Brain pericyte (primary cell): ENCODE results near the gene OR6C76.
"Not testable (repeated sequence)": the region's sequence is repeated elsewhere in the genome, so short reads cannot be mapped to it uniquely, and the experiment has no call there.

Experiments
- DNase-seq: peaks from one replicate; pipeline ENCODE4 v3.0.0-alpha.2; 2012; ENCODE audit warnings: low read depth, low spot score

The OR6C76 gene

GRCh38 chr12:55425954-55426353, at the start of gene OR6C76:
Gene OR6C76 (plus strand): TSS chr12:55426254. CDS start chr12:55426254, 0 bp downstream.
- no peak for DNase-seq

GRCh38 chr12:55385891-55386290, 40.2 kb upstream of the OR6C76 start:
- DNase-seq = no peak

- DNase-seq = no peak
Measured at GRCh38 chr12:55392032-55392795, 33.8 kb upstream of the OR6C76 start.

GRCh38 chr12:55396326-55396725, 29.7 kb upstream of the OR6C76 start:
- no peak for DNase-seq

- DNase-seq = no peak
Measured at GRCh38 chr12:55400229-55400628, 25.8 kb upstream of the OR6C76 start, which contains the start of gene OR6C65. Gene OR6C65 (plus strand): TSS chr12:55400529. CDS start chr12:55400529, 0 bp downstream.

GRCh38 chr12:55407866-55408265, 18.2 kb upstream of the OR6C76 start:
- DNase-seq = no peak

GRCh38 chr12:55409133-55409532, 16.9 kb upstream of the OR6C76 start:
- not testable (repeated sequence) for DNase-seq

- not testable (repeated sequence) for DNase-seq
Measured at GRCh38 chr12:55412138-55412537, 13.9 kb upstream of the OR6C76 start.

GRCh38 chr12:55413498-55414388, 12.3 kb upstream of the OR6C76 start:
- DNase-seq = not testable (repeated sequence)

- not testable (repeated sequence) for DNase-seq
Measured at GRCh38 chr12:55414396-55414823, 11.6 kb upstream of the OR6C76 start.

- not testable (repeated sequence) for DNase-seq
Measured at GRCh38 chr12:55414889-55415288, 11.2 kb upstream of the OR6C76 start.

- DNase-seq = no peak
Measured at GRCh38 chr12:55416961-55417360, 9.1 kb upstream of the OR6C76 start.

- DNase-seq = no peak
Measured at GRCh38 chr12:55420307-55420962, 5.6 kb upstream of the OR6C76 start.

GRCh38 chr12:55428331-55429243, 2.5 kb downstream of the OR6C76 start:
- DNase-seq = no peak

- DNase-seq = not testable (repeated sequence)
Measured at GRCh38 chr12:55441233-55441632, 15.2 kb downstream of the OR6C76 start.

- no peak for DNase-seq
Measured at GRCh38 chr12:55443776-55444175, 17.7 kb downstream of the OR6C76 start, which contains the start of gene OR6C2. Gene OR6C2 (plus strand): TSS chr12:55444076. CDS start chr12:55452214, 8,138 bp downstream.

GRCh38 chr12:55445357-55445756, 19.3 kb downstream of the OR6C76 start:
- DNase-seq = no peak

GRCh38 chr12:55446326-55446725, 20.3 kb downstream of the OR6C76 start:
- no peak for DNase-seq

GRCh38 chr12:55448825-55449224, 22.8 kb downstream of the OR6C76 start:
- no peak for DNase-seq

GRCh38 chr12:55464926-55465325, 38.9 kb downstream of the OR6C76 start:
- DNase-seq = not testable (repeated sequence)

GRCh38 chr12:55467836-55468235, 41.8 kb downstream of the OR6C76 start:
- DNase-seq = no peak
